Effector memory CD4-positive, alpha-beta T cell (primary cell): ENCODE results near the gene KCNH2.
"Not testable (repeated sequence)": the region's sequence is repeated elsewhere in the genome, so short reads cannot be mapped to it uniquely, and the experiment has no call there.

Experiments used
- DNase-seq, 3 donors: peaks; one replicate each; pipeline ENCODE4 v3.0.0-alpha.2; 2020
- H3K27ac ChIP-seq: 2 replicates; pipeline ENCODE4 v1.7.0; 2013; ENCODE audit warnings: mild to moderate bottlenecking, low read length, moderate library complexity; ENCODE audit not compliant: insufficient read depth, poor library complexity, severe bottlenecking
- H3K27me3 ChIP-seq: replicated peaks from 2 replicates; pipeline ENCODE4 v1.7.0; 2013; ENCODE audit warnings: mild to moderate bottlenecking, low read length; ENCODE audit not compliant: insufficient read depth, control insufficient read depth, poor library complexity, severe bottlenecking
- H3K36me3 ChIP-seq: 2 replicates; pipeline ENCODE4 v1.7.0; 2013; ENCODE audit warnings: mild to moderate bottlenecking, low read length, moderate library complexity; ENCODE audit not compliant: control insufficient read depth, insufficient read depth
- H3K4me1 ChIP-seq: 2 replicates; pipeline ENCODE4 v1.7.0; 2013; ENCODE audit warnings: low read length, mild to moderate bottlenecking; ENCODE audit not compliant: control insufficient read depth, insufficient read depth, poor library complexity, severe bottlenecking
- H3K4me3 ChIP-seq: 2 replicates; pipeline ENCODE4 v1.7.0; 2013; ENCODE audit warnings: low read length, low read depth, mild to moderate bottlenecking; ENCODE audit not compliant: insufficient read depth, poor library complexity, severe bottlenecking
- H3K9me3 ChIP-seq: 2 replicates; pipeline ENCODE4 v1.7.0; 2013; ENCODE audit warnings: mild to moderate bottlenecking, low read length, moderate library complexity; ENCODE audit not compliant: control insufficient read depth
- total RNA-seq, 3 donors: gene quantifications; one replicate each; lab custom pipeline; 2026; lab: John Stamatoyannopoulos, UW

KCNH2 gene, protein sequence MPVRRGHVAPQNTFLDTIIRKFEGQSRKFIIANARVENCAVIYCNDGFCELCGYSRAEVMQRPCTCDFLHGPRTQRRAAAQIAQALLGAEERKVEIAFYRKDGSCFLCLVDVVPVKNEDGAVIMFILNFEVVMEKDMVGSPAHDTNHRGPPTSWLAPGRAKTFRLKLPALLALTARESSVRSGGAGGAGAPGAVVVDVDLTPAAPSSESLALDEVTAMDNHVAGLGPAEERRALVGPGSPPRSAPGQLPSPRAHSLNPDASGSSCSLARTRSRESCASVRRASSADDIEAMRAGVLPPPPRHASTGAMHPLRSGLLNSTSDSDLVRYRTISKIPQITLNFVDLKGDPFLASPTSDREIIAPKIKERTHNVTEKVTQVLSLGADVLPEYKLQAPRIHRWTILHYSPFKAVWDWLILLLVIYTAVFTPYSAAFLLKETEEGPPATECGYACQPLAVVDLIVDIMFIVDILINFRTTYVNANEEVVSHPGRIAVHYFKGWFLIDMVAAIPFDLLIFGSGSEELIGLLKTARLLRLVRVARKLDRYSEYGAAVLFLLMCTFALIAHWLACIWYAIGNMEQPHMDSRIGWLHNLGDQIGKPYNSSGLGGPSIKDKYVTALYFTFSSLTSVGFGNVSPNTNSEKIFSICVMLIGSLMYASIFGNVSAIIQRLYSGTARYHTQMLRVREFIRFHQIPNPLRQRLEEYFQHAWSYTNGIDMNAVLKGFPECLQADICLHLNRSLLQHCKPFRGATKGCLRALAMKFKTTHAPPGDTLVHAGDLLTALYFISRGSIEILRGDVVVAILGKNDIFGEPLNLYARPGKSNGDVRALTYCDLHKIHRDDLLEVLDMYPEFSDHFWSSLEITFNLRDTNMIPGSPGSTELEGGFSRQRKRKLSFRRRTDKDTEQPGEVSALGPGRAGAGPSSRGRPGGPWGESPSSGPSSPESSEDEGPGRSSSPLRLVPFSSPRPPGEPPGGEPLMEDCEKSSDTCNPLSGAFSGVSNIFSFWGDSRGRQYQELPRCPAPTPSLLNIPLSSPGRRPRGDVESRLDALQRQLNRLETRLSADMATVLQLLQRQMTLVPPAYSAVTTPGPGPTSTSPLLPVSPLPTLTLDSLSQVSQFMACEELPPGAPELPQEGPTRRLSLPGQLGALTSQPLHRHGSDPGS
- 1.4 to 5.0 (median 3.9) reads per million in 3 donors for total RNA-seq

DNA sequence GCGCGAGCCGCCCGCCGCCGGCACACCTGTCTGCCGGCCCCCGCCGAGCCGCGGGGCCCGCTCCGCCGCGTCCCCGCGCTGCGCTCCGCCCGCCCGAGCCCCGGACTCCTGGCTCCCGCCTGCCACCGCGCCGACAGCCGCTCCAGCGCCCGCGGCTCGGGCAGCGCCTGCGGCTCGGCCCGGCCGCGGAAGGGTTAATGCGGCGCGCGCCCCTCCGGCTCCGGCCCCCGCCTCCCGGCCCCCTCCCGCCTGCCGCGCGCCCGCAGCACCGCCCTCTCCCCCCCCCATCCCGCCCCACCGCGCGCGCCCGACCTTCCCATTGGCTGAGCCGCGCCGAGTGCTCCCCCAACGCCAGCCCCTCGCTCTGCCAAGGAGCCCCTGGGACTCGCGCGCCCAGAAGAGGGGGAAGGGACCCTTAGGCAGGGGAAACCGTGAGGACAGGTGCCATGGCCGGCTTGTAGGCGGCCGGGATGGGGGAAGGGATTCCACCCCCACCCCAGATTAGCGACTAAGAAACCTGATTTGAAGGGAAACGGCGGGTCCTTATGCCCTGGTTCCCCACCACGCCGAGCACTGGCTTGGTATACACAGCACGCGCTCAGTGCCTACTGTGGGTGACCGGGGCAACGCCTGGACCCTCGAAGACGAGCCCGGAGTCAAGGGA is at the start of gene KCNH2:
TSS of gene KCNH2 (minus strand) at position 196 of the 664 bp plus-strand sequence. CDS start 408 bp downstream, outside the sequence.
- H3K27me3 ChIP-seq, result peaks cover 16% of the 10 kb centered on the region
- H3K9me3 ChIP-seq, result no peaks in the 10 kb centered on the region
- DNase-seq, result peak in 2 of 3 donors; percentile 24 to 27
- H3K4me1 ChIP-seq, result peaks cover 46% of the 10 kb centered on the region
- H3K4me3 ChIP-seq, result peak within 1 kb of the TSS; percentile 50
- H3K27ac ChIP-seq, result no peak within 1 kb of the TSS
- no peaks in the 10 kb centered on the region for H3K36me3 ChIP-seq

DNA sequence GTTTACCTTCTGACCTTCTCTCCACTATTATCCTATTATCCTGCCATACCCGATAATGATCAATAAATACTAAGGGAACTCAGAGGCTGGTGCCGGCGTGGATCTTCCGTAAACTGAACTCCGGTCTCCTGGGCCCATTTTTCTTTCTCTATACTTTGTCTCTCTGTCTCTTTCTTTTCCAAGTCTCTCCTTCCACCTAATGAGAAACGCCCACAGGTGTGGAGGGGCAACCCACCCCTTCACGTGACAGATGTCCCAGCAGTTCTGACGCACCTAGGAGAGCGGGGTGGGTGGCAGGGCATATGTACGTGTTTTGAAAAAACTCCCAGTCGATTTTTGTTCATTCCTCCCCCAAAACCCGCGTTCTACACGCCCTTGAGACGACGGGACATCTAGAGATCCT is 49.6 kb upstream of the KCNH2 start:
- H3K36me3 ChIP-seq, DNase-seq, H3K9me3 ChIP-seq, H3K27me3 ChIP-seq, H3K4me1 ChIP-seq: not testable (repeated sequence)
- H3K4me3 ChIP-seq, result peak overlapping the region; percentile 33
- peak overlapping the region; percentile 86 for H3K27ac ChIP-seq

GRCh38 chr7:151026771-151027727 is 48.9 kb upstream of the KCNH2 start:
- not testable (repeated sequence) for H3K27me3 ChIP-seq, H3K36me3 ChIP-seq, H3K9me3 ChIP-seq, DNase-seq, H3K4me1 ChIP-seq, H3K4me3 ChIP-seq
- H3K27ac ChIP-seq, result peak overlapping the region; percentile 86

GRCh38 chr7:151025924-151026671 is 48.0 kb upstream of the KCNH2 start:
- no peak for DNase-seq
- H3K4me1 ChIP-seq, result no peaks in the 10 kb centered on the region
- H3K9me3 ChIP-seq, result no peaks in the 10 kb centered on the region
- no peak overlapping the region for H3K27ac ChIP-seq
- no peaks in the 10 kb centered on the region for H3K27me3 ChIP-seq
- no peaks in the 10 kb centered on the region for H3K36me3 ChIP-seq
- H3K4me3 ChIP-seq, result no peak overlapping the region

- Histone ChIP-seq H3K27ac (no peak within 1 kb of the TSS), H3K27me3 (peaks cover 2% of the 10 kb centered on the region), H3K4me3 (no peak within 1 kb of the TSS), H3K4me1 (no peaks in the 10 kb centered on the region), H3K9me3 (no peaks in the 10 kb centered on the region), H3K36me3 (no peaks in the 10 kb centered on the region)
- no peak for DNase-seq
Observed at GRCh38 chr7:151024435-151025056, 46.4 kb upstream of the KCNH2 start, which contains the start of gene ATG9B. ATG9B (minus strand) TSS chr7:151024494; CDS start chr7:151024423, 71 bp downstream.

DNA sequence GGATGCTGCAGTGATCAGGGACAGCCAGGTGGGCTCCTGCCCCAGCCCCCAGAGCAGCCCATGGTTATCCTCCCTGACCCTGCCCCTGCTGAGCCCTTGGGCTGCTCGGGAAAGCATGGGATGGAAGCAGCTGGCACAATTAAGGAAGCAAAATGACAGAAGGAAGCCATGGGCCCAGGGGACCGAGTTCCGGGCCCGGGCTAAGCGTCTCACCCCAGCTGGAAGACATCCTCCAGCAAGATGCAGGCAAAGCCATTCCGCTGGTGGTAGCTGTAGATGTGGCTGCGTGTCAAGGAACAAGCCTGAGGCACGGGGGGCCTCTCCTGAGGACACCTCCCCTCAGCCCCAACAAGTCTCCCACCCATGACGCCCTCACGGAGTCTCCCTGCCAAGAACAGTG is 45.1 kb upstream of the KCNH2 start:
- Histone ChIP-seq H3K4me3 (no peak overlapping the region), H3K27me3 (peaks cover 2% of the 10 kb centered on the region), H3K4me1 (peaks cover 10% of the 10 kb centered on the region), H3K9me3 (no peaks in the 10 kb centered on the region), H3K27ac (no peak overlapping the region), H3K36me3 (no peaks in the 10 kb centered on the region)
- no peak for DNase-seq

DNA sequence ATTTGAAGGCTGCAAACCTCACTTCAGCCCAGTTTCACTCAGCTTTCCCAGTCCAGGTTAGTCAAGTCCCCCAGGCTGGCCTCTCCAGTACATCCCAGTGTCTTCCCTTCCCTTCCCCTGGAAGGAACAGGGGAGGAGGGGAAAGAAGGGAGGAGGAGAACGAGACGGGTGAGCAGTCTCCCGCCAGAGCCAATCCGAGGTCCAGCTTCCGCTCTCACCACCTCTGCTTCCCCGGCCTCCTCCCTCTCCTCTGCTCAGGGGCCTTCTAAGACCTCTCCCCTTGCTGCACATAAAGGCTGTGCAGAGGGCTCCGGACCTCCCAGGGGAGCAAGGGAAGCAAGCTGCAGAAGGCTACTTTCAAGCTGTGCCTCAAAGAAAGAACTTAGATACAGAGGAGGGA is 42.1 kb upstream of the KCNH2 start:
- H3K4me3 ChIP-seq, result no peak overlapping the region
- no peak for DNase-seq
- H3K4me1 ChIP-seq, result peaks cover 31% of the 10 kb centered on the region
- H3K36me3 ChIP-seq, result no peaks in the 10 kb centered on the region
- no peak overlapping the region for H3K27ac ChIP-seq
- no peaks in the 10 kb centered on the region for H3K9me3 ChIP-seq
- H3K27me3 ChIP-seq, result peaks cover 2% of the 10 kb centered on the region

DNA sequence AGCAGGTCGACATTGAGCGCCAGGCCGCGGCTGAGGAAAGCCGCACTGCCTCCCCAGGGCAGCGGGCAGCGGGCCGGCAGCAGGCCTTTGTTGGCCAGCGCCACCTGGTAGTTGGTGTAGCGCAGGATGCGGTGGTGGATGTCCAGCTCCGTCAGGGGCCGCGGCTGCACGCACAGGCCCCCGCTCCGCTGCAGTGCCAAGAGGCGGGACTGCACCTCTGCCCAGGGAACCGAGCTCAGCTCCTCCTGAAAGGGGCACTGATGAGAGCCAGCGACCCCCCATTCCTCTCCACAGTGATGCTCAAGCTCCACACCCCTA is 41.0 kb upstream of the KCNH2 start:
- Histone ChIP-seq H3K27me3 (peaks cover 2% of the 10 kb centered on the region), H3K27ac (no peak overlapping the region), H3K4me3 (peak overlapping the region; percentile 44), H3K4me1 (peaks cover 43% of the 10 kb centered on the region), H3K9me3 (no peaks in the 10 kb centered on the region), H3K36me3 (no peaks in the 10 kb centered on the region)
- DNase-seq, result no peak
